Activated gamma-delta T cell treated with anti-CD3 and anti-CD28 coated beads, Interleukin-2, amount 50 U/mL, for 16 hours (primary cell): ENCODE results near the gene GOLIM4.
"Not testable (repeated sequence)": the region's sequence is repeated elsewhere in the genome, so short reads cannot be mapped to it uniquely, and the experiment has no call there.

ENCODE experiments used
- DNase-seq: peaks from one replicate; pipeline ENCODE4 v3.0.0-alpha.2; 2020; ENCODE audit warnings: low read depth

The GOLIM4 gene

GRCh38 chr3:168072323-168072650, 23.4 kb downstream of the GOLIM4 start:
- DNase-seq = no peak

DNA sequence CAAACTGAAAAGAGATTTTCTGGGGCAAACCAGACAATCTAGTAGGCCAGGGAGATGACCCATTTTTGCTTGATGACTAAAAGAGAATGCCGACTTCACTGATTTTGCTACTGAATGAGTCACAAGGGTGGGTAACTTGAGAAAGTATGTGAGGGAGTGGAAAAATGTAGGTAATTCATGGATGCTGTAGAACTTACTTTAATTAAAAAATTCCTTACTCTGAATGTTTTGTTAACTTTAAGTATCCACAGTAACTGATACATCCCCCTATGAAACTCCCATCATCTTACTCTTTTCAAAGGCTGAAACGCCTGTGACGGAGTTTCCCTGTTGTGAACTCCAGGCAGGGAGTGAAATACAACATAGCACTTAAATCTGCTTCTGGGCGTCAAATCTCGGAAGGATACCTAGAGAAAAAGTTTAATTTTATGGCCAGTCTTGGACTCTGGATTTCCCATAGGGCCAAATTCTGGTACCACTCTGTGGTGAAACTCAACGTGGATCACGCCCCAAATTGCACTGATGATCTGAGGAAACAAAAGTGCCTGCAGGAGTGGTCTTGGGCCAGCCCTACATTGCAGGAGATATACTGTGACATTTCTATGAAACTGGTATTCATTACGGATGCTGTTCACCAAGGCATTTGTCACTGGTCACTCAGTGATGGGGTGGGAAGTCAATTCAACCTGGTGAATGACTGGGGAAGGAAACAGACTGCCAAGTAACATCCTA, 24.0 kb downstream of the GOLIM4 start:
- no peak for DNase-seq

GRCh38 chr3:168070919-168071318, 24.8 kb downstream of the GOLIM4 start:
- DNase-seq = no peak

DNA sequence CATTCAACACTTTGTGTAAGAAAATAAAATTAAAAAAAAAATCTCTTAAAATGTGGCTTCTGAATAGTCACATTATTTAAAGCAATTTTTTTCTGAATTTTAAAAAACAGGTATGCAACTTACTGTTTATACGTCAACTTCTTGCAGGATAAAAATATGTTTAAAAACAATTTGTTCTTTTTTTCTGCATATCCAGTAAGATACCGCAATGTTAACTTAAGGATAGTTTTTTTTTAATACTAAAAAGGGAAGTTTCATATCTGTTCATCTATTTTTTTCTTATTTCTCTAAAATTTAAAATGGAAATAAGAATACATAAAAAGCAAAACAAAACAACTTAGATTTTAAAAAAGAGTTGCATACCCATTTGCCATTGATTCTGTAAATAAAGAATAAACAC, 27.4 kb downstream of the GOLIM4 start:
- no peak for DNase-seq

DNA sequence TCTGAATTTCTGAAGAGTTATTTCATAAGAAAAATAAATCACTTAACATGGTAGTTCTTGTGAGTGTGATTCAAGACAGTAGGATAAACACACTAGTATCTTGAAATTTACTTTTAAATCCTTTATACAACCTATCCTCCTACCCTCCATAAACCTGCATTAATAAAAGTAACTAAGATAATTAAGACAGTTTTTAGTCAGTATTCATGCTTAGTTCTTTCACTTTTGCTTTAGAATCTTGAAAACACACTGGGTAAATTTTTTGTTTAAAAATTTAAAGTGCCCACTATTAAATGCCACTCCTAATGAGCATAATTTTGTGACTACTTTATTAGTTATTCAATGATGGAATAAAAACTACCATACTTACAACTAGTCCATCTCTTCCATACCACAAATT, 28.8 kb downstream of the GOLIM4 start:
- no peak for DNase-seq

DNA sequence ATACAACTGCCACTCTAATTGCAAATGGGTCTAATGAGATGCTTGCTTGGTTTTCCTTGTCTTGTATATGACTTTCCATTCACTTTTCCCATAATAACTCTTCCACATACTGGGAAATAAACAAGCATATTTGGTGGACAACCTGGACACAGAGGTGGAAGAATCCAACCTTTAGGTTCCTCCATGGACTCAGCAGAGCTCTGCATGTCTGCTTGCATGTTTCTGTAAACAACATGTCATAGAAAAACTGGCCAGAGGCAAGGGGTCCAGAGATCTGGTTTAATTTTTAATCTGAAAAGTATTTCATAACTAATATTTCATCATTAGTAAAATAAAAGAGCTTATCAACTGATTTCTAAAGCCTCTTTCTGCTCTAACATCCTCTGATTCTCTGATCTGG, 30.2 kb downstream of the GOLIM4 start:
- no peak for DNase-seq

DNA sequence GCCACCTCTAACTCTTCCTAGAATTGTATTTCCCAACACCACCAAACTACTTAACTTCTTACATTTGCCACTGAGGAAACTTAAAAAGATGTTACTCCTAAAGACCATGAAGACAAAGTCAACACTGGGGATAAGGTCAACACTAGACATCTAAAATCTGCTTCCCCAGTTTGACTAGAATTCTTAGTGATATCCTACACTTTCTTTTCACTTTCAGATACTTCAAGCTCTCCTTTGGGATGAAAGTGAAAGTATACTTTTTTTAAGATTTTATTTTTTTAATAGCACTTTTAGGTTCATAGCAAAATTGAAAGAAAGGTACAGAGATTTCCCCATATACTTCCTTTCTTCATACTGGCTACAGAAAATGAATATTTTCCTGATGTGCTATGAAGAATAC, 32.6 kb downstream of the GOLIM4 start:
- DNase-seq = no peak

DNA sequence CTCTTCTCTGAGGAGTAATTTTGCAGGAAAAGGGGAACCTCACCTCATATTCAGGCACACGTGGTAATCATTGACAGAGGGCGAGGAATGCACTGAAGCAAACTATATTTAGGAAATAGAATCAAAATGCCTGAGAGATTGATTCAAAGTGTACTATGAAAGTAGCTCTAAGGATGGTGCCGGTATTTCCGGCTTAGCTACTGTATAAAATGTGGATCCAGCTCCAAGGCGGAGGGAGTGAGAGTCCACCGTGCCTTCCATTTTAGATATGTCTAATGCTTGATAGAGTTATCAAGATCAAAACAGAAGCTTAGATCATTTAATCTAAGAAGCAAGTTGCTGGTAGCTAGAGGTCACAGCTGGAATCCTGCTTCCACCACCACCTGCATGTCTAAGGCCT, 33.0 kb downstream of the GOLIM4 start:
- DNase-seq = no peak

- DNase-seq = no peak
These were observed 34.3 kb downstream of the GOLIM4 start for GRCh38 chr3:168061332-168061996.

GRCh38 chr3:168060317-168060716, 35.4 kb downstream of the GOLIM4 start:
- DNase-seq = no peak

- no peak for DNase-seq
These were observed 37.2 kb downstream of the GOLIM4 start for GRCh38 chr3:168058481-168058880.

GRCh38 chr3:168056398-168057230, 39.1 kb downstream of the GOLIM4 start:
- DNase-seq = not testable (repeated sequence)

DNA sequence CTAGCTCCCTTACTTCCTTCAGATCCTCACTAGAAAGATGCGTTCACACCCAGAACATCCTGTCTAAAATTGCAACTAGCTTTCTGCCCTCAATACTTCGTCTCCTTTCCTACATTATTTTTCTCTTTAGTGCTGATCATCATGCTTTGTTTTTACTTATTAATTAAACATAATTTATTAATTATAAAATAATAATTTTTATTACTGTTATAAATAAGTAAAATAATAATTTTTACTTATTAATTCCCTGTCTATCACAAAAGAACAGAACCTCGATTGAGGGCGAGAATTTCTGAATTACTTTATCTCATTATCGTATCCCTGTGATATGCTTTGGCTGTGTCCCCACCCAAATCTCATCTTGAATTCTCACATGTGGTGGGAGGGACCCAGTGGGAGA, 41.3 kb downstream of the GOLIM4 start:
- DNase-seq = no peak

DNA sequence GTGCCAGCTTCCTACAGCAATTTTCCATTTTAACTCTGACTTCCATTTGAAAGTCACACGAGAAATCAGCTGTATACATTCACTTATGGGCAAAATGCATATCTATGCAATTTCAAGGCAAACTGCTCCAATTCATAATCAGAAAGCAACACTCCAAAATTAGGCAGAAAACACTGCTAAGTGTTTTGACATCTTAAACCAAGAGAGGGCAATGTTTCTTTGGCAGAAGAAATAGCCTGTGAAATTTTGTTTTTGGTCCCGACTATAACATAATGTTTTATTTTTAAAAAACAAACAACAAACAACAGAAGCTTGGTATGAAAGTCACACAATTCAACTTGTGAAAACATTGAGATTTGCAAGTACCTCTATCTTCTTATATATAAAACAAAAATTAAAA, 42.6 kb downstream of the GOLIM4 start:
- no peak for DNase-seq

DNA sequence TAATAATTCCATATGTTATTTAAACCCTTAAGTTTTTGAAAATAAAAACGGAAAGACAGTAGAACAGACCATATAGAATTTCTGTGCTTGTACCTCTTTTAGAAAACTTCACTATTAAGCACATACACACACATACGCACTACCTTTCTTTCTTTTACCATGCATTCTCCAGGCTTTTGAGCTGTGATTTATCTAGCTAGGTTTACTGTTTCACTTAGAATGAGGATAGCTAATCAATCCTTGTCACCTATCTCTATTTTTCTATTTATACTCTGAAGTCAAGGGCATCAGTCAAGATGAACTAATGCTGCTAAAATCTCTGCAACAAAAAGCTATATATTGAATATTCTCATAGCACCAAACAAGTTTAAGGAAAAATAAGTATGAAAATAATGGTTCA, 43.2 kb downstream of the GOLIM4 start:
- no peak for DNase-seq

- DNase-seq = no peak
These were observed 43.9 kb downstream of the GOLIM4 start for GRCh38 chr3:168051531-168052471.

DNA sequence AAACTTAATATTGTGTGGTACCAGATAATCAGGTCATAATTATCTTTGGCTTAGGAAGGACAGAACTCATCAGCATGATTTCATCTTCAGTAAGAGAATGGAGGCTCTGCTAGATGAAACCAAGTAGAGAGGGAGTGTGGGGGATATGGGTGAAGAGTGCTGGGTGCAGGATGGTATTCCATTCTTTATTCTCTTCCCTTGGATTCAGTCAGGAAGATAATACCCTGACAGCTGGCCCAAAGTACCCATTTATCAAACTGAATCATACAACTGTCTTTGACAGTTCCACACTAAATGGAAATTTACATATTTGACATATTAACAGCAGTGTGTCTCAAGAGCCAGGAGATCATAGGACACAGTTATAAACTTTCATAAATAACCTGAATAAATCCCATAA, 44.7 kb downstream of the GOLIM4 start:
- no peak for DNase-seq

- DNase-seq = no peak
These were observed 46.3 kb downstream of the GOLIM4 start for GRCh38 chr3:168049367-168049974.

- DNase-seq = no peak
These were observed 47.1 kb downstream of the GOLIM4 start for GRCh38 chr3:168048414-168049330.

GRCh38 chr3:168047936-168048335, 47.8 kb downstream of the GOLIM4 start:
- no peak for DNase-seq
